GM18498 (cell line): Measurements from ENCODE around the gene NR2E3.

Source experiments
- ATAC-seq: cut with Tn5 transposase; IDR thresholded peaks from one replicate; pipeline ENCODE4 v1.9.1; 2021; ENCODE audit warnings: mild to moderate bottlenecking, moderate library complexity; ENCODE audit not compliant: unreplicated experiment

NR2E3 gene

DNA sequence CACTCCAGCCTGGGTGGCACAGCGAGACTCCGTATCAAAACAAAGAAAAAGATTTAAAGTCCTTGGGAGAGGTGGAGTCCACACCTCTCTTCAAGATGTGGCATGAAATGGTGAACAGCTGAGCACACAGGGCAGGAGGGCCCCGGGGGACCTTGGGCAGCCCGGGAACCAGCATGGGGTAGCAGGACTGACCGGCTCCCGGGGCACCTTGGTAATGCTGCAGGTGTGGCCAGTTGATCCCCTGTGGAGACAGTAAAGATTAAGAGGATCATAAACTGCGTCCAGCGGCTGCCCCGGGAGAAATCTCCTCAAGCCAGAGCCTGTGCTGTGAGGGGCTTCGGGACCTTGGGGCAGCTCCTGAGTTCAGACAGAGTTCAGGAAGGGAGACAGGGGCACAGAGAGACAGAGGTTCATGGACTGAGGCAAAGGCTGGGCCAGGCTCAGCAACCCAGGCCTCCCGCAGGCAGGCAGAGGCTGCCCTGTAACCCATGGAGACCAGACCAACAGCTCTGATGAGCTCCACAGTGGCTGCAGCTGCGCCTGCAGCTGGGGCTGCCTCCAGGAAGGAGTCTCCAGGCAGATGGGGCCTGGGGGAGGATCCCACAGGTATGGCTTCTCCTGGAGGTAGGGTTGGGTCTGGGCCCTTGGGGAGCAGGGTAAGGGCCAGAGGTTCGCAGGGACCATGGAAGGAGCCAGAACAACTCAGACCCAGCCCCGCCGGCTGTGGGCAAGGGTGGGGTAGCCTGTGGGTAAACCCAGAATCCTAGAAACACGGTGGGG, at the start of gene NR2E3:
NR2E3 (plus strand) TSS at position 299 of the 780 bp plus-strand sequence; CDS start at position 489, 190 bp downstream.
- ATAC-seq, result no peak

- ATAC-seq, result no peak
Observed at GRCh38 chr15:71760852-71761251, 49.5 kb upstream of the NR2E3 start.

DNA sequence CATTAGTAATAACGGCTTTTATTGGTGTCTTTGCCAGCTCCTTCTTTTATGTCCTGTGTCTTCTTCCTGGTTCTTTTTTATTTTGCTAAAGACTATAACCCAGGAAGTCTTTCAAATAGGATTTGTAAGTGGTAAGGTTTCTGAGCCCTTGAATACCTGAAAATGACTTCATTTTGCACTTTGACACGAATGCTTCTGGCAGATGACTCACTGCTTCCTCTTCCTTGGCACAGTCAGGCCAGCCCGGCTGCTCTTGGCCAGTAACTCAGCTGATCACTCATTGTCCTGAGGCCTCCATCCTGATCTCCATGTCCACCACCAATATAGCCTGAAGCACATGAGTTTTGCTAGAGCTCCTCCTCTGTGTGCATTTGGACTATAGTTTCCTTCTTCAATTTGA, 48.7 kb upstream of the NR2E3 start:
- no peak for ATAC-seq

- no peak for ATAC-seq
Observed at GRCh38 chr15:71768184-71768583, 42.2 kb upstream of the NR2E3 start.

DNA sequence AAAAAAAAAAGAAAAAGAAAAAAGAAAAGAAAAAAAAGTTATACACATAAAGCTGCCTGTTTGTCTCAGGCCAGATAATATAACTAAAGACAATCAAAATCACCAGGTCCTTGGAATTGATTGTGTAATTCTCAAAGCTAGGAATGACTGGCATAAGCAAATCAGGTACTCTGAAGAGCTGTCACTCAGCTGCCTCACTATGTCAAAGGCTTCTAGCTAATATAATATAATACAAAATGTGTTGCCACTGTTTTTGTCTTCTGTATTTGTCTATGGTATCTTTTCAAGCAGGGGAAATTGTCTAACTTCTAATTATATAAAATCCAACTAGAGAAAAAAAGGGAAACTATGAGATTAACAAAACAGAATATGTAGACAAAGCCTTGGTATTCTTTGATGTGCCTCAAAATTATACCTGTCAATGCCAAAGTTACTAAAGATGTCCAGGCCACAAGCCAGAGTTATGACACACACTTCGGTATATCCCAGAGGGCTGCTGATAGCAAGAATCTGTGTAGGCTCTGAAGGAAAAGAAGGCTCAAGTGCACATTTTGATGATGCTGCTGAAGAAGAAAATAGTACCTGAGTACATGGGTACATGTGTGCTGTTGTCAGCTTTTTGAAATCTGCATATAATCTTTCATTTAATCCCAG, 37.0 kb upstream of the NR2E3 start:
- ATAC-seq, result no peak

GRCh38 chr15:71775856-71776255, 34.5 kb upstream of the NR2E3 start:
- no peak for ATAC-seq

DNA sequence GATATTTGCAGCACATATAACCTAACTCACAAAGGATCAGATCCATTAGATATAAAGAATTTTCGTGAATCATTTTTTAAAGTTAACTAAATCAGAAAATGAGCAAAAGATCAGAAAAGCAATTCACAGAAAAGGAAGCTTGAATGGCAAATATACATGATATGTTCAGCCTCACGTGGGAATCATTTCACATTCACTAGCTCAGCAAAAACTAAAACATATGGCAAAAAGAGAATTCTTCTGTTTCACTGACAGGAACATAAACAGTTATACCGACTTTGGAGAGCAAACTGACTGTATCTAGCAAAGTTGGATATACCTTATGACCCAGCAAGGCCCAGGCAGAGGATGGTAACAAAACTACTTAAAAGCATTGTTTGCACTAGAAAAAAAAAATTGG, 34.0 kb upstream of the NR2E3 start:
- ATAC-seq, result no peak

DNA sequence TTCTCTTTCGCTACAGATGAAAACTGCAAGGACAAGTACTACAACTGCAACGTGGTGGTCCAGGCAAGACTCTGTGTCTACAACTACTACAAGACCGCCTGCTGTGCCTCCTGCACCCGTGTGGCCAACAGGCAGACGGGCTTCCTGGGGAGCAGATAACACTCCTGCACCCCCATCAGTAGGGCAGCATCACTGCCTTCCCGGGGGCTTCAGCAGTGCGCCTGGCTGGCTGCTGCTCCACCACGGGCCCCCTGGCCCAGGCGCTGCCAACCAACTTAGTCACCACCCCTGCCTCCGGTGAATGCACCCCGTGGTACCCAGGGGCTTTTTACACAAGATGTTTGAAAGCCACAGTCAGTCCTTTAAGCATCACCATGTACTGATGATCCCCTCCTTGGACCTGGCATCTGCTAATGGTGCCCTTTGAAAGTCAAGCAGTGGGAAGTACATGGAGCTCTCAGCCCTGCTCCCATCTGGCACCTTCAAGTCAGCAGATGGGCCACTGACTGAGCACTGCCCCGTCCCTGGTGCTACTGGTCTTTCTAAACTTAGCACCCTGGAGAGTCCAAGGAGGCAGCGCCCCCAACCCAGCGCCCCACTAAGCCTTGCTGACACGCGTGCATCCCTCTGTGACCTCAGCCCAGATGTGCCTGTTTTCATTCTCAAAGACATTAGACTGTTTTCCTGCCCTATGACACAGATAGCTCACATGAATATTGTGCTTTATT, 33.0 kb upstream of the NR2E3 start:
- no peak for ATAC-seq

GRCh38 chr15:71779073-71779797, 31.1 kb upstream of the NR2E3 start:
- ATAC-seq, result no peak

- no peak for ATAC-seq
Observed at GRCh38 chr15:71780115-71780976, 30.0 kb upstream of the NR2E3 start.

GRCh38 chr15:71781179-71781964, 29.0 kb upstream of the NR2E3 start:
- ATAC-seq, result no peak

- no peak for ATAC-seq
Observed at GRCh38 chr15:71781965-71782265, 28.4 kb upstream of the NR2E3 start.

DNA sequence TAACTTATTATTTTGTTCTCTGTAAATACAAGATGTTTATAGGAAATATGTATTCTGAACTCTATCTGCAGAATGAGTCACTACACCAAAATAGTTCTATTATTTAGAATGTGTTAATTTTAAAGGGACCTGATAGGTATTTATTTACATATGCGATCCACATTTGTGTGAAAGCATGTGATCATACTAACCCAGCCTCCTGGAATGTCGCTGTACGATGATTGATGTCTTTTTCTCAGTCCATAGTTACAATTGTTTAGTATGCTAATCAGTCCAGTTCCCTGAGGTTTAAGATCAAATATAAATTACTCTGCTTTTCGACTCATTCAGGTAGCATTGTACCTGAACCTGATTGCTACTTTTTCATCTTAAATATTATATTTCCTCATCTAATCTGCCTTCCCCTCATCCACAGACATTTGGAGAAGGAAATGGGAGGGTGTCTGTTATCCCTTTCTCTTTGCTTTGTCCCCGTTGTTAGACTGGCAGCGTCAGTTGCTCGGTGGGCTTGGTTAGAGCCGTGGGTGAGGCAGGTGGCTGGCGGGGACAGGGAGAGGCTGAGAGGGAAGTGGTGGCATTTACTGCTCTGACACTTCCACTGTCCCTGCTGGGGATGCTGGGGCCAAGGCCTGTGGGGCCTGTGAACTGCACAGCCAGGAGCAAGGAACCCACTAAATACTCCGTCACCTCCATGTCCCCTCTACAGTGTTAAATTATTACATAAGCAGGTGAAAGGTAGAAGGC, 27.8 kb upstream of the NR2E3 start:
- ATAC-seq, result no peak

GRCh38 chr15:71784719-71785118, 25.6 kb upstream of the NR2E3 start:
- ATAC-seq, result no peak

DNA sequence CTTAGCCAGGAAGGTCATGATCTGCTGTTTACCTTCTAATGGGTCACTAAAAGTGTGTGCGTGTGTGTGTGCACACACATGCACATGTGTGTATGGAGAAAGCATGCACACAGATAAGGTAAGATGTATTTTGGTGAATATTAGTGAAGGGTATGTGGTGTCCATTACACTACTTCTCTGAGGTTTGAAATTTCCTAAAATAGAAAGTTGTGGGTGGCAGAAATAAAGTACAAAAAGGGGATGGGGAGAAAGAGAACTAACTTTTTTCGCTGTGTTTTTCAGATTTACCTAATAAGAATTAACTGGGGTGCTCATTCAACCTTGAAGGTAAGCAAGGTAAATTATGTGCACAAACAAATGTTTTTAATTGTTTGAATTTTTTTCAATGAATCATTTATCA, 24.4 kb upstream of the NR2E3 start:
- ATAC-seq, result no peak

DNA sequence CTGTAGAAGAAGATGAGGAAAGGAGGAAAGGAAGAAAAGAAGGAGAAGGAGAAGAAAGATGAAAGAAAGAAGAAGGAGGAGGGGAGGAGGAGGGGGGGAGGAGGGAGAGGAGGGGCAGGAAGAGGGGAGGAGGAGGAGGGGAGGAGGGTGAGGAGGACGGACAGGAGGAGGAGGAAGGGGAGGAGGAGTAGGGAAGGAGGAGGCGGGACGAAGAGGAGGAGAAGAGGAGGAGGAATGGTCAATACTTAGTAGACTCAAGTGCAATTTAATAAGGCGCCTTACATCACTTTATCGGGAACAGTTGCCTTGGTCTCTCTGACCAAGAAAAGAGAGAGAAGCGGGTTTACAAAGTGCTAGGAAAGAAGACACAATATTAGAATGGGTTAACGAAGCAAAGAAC, 23.7 kb upstream of the NR2E3 start:
- no peak for ATAC-seq

DNA sequence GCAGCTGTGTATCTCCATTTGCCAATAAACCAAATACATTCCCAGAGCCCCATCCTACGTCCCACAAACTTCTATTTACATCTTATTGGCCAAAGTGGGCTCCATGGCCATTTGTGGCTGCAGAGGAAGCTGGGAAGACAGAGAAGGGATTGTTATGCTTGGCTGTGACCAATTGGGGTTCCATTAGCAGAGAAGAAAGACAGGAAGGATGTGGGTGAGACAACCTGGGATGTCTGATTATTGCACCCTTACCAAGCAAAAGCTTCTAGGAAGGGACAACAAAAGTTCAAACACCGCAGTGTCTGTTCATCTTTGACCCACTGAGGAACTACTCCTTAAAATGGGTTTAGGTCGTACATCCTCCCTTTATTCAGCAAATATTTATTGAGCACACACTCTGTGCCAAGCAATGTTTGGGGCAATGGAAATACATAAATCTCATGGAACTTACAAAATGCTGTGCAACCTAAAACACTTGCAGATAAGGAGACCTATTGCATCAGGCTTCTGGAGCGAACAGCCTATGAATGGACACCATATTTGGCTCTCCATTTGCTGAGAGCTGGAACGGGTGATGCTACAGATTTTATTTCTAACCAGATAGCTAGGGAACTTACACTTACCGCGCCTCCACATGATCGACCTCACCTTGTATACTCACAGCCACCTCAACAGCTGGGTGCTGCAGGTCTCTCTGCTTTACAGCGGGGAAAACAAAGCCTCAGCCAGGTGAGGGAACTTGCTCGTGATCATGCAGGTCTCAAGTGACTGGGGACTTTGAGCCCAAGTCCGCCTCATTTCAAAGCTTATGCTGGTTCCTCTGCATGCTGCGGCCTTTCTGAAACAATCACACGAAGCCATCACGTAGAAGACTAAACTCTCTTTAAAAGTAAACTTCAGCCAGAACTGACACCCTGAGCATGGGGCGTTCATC, 21.4 kb upstream of the NR2E3 start:
- no peak for ATAC-seq

DNA sequence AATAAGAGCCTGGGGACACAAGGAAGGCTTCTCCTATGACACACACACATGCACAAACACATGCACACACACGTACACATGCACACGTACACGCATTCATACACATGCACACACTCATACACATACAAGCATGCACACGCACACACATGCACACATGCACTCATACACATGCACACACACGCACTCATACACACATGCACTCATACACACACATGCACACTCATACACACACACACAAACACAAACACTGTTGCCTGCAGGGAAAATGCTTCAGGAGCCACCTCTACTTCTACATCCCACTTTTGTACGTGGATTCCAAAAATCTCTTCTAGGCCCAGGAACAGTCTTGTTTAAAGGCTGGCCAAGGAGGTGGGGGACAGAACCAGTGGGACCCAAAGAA, 20.7 kb upstream of the NR2E3 start:
- no peak for ATAC-seq
